HuH-7.5 (cell line): ENCODE data around the gene TMEM18.
"Not testable (repeated sequence)": the region's sequence is repeated elsewhere in the genome, so short reads cannot be mapped to it uniquely, and the experiment has no call there.

Source experiments
- DNase-seq: peaks from one replicate; pipeline ENCODE4 v3.0.0; 2011; ENCODE audit warnings: low spot score

Gene TMEM18

DNA sequence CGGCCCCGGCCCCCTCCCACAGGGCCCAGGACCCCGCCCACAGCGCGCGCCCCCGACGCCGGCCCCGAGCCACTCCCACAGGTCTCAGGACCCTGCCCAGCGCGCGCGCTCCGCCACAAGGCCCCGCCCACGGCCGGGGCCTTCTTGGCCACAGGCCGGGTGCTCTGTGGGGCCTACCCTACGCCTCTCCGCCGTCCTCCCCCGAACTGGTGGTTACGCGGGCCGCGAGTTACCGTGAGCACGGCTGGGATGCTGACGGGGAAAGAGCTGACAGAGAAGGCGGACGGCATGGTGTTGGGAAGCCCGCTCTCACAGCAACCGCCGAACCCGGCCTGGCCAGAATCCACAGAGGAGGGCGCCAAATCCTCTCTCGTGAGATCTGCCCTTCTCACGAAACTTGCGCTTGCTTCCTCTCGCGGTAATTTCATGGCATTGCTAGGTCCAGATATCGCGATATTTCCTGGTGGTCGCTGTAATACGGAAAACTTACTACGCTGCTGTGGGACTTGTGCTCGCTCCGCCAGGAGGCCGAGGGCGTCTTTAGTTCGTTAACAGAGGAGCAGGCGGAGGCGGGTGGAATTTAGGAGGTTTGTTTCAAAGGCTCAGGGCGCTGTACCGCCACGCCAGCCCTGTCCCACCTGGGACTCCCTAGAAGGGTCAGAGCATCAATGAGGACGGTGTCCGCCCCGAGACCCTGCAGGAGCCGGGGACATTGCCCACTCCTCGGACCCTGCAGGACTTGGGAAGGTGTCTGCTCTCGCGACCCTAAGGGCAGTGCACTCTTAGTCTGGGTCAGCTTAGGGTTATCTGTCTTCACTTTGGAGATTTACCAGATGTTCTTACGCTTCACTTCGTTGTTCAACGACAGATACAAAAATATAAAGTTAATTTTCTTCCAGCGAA, at the start of gene TMEM18:
Gene TMEM18, minus strand, starts transcription at position 351 of the 903 bp plus-strand sequence. Its CDS starts 61 bp downstream, at position 290.
- peak; percentile 72 for DNase-seq

GRCh38 chr2:726169-726568, 49.0 kb upstream of the TMEM18 start:
- no peak for DNase-seq

DNA sequence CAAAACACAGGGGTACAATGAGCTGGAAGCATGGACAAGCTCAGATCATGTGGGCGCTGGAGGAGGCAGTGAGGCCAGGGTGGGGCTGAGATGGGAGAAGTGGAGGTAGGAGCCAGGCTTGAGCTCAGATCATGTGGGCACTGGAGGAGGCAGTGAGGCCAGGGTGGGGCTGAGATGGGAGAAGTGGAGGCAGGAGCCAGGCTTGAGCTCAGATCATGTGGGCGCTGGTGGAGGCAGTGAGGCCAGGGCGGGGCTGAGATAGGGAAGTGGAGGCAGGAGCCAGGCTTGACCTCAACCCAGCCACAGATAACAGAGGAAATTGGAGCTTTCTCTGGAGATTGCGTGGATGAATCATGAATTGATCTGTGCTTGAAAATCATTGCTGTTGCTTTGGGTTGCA, 48.3 kb upstream of the TMEM18 start:
- no peak for DNase-seq

GRCh38 chr2:723761-724160, 46.6 kb upstream of the TMEM18 start:
- no peak for DNase-seq

DNA sequence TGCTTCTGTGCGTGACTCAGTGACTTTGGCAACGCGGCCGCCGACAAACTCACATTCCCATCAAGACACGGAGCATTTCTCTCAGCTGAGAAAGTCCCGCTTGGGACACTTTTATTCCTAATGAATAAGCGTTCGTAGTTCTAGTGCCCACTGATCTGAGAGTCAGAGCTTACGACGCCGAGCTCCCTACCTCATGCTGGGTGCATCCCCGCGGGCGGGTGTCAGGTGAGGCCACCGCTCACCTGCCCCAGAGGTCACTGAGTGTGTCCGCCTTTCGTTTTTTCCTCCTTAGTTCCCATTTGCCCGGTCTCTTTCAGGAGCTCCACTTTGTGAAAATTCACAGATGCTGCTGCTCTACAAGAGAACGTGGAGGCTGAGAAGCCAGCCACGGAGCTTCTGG, 43.6 kb upstream of the TMEM18 start:
- DNase-seq: no peak

DNA sequence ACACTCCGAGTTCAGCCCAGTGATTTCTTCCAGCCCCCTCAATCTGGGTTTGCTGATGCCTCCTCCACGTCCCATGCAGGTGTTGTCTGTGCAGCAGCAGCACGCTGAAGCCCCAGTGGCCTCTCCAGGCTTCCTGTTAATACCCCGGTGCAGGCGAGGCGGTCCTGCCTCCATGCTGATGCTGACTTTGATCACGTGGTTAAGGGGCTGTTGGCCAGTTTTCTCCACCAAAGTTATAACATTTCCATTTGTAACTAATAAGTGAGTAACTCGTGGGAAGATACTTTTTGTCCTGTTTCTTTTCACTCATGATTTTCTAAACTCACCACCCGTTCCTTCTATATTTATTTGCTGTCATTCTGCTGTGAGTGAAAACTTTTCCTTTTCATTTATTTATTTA, 42.5 kb upstream of the TMEM18 start:
- no peak for DNase-seq

DNA sequence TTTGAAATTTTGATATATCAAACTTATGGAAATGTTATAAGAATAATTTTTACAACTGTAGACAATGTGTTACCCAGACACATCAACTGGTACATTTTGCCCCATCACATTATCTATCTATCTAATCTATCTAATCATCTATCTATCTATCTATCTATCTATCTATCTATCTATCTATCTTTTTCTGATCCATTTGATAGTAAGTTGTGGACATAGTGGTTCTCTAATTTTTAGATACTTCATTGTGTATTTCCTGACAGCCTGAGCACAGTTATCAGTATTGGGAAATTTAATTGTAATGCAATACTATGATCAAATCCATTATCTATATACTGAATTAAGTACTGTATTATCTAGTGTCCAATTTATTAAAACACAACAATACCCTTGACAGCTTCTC, 42.0 kb upstream of the TMEM18 start:
- no peak for DNase-seq

DNA sequence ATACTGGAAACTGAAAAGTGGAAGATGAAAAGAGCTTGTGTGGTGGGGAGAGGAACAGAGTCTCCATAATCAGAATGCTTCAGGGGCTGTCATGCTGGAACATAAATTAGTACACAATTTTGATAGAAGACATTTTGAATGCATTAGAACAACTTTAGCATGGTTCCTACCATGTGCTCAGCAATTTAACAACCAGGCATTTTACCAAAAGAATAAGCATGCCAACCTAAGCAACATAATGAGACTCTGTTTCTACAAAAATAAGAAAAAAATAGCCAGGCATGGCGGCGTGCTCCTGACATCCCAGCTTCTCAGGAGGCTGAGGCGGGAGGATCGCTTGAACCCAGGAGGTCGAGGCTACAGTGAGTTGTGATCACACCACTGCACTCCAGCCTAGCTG, 40.5 kb upstream of the TMEM18 start:
- no peak for DNase-seq

DNA sequence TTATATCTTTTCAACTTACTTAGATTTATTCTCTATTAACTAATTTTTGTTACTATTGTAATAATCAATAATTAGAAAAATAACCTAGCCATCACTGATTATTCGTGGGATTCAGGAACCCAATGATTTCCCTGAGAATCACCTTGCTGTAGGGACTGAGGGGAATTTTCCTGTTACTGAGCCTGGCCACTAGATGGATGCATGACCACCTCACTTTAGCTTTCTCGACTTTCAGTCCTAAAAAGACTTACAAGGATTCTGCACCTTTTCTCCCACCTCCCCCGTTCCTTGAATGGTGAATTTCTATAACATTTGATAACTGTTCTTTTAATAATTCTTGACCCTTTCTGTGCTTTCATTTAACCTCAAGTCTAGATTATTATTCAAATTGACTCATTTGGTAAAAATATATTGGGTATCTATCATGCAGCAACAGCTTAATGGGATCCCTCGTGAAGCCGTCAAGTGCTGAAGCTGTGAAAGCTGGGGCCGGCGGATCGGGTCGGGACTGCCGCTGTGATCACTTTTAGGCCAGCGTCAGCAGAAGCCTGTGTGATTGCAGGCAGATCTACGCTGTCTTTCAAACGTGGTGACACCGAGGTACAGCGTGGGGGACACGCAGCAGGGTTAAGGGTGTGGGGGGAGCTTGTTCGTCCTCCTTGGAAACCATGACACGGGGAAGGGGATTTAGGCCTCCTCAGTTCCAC, 38.8 kb upstream of the TMEM18 start:
- DNase-seq: no peak

GRCh38 chr2:715038-715437, 37.8 kb upstream of the TMEM18 start:
- DNase-seq: no peak

DNA sequence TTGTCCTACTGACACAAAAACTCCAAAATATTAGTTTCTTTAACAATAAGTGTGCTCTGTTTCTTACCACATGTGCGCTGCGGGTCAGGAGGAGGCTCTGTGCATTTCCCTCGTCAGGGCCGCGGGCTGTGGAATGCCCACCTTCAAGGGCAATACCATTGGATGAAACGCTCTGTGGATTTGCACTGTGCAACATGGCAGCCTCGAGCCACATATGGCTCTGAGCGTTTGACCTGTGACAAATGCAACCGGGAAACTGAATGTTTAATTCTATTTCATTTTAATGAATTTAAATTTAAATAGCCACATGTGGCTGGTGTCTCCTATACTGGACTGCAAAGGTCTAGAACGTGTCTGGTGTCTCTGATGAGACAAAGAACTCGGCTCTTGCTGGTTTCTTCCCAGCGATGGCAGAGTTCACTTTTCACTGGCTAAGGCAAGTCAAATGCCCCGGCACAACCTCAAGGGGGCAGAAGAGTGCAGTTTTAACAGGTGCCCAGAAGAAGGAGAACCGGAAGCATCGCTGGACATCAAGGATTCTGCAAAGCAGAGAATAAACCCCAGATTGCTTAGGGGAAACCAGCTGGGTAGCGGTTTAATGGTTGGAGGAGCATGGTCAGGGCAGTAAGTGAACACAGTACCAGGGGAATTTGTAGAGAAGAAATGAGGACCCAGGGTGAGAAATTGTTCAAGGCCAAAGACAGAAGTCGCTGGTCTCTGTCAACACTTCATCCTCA, 37.0 kb upstream of the TMEM18 start:
- DNase-seq: peak; percentile 10

DNA sequence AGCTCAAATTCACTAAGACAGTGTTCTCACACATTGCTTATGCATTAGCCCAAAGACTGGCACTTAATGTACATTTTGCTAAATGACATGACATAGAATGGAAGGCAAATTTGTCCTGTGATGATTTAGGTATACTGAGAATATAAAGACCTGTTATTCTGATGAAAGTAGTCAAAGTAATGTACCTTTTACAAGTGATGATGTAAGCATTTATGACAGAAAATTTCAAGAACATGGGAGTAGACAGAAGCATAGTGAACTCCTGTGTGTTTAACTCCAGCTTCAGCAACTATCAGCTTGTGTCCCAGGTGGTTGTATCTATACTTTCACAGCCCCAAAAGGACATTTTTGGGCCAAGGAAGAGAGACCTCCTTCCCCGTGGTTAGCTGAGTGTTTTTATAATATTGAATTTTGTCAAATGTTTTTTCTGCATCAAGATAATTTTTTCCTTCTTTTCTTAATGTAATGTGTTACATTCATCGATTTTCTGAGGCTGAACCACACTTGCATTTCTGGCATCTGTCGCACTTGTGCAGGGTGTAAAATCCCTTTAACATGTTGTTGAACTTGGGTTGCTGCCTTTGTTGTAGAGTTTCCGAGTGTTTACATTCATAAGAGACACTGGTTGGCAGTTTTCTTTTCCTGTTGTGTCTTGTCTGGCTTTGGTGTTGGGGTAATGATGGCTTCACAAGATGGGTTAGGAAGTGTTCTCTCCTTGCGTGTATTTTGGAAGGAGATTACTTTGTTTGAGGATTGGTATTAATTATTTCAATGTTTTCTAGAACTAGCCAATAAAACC, 33.9 kb upstream of the TMEM18 start:
- no peak for DNase-seq

DNA sequence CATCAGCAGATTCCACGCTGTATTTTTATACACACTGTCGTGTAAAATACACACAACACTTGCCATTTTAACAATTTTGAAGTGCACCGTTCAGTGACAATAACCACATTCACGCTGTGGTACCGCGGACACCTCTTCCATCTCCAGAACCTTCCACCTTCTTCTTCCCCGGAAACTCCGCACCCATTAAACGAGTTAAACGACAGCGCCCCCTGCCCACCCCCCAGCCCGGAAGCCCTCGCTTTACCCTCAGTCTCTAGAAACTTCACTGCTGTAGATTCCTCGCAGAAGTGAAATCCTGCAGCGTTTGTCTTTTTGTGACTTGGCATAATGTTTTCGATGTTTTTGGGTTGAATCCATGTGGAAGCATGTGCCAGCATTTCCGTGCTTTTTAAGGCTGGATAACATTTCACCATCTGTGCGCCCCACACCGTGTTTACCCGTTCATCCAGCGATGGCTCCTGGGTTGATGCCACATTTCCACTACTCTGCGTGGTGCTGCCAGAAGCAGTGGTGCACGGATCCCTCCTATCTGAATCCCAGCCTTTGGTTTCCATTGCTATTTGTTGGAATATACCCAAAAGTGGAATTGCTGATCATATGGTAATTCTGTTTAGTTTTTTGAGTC, 32.0 kb upstream of the TMEM18 start:
- DNase-seq: no peak

DNA sequence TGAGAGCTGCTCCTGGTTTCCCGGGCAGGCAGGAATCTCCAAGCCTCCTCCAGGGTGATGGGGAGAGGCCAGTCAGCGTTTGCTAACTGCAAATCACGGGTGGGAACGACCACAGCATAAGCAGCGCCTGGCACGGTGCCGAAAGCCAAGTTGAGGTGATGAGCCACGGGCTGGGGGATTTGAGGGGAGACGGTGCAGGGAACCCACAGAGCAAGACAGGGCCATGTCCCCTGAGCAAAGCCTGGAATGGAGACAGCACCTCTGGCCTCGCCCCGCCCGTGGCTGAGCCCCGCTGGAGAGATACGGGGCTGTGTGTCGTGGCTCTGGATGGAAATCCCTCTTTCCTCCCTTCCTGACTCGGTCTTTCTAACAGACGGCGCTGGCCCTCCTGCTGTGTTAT, 31.5 kb upstream of the TMEM18 start:
- DNase-seq: no peak

- DNase-seq: no peak
Observed at GRCh38 chr2:705971-706511, 28.8 kb upstream of the TMEM18 start.

DNA sequence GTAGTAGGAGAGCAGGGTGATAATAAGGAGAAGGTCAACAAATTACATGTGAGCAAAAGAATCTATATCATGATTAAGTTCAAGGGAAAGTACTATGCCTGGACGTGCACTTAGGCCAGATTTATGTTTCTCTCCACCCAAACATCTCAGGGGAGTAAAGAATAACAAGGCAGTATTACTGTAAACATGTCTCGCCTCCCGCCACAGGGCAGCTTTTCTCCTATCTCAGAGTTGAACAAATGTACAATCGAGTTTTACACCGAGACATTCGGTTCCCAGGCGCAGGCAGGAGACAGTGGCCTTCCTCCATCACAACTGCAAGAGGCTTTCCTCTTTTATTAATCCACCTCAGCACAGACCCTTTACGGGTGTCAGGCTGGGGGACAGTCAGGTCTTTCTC, 25.6 kb upstream of the TMEM18 start:
- DNase-seq: not testable (repeated sequence)

DNA sequence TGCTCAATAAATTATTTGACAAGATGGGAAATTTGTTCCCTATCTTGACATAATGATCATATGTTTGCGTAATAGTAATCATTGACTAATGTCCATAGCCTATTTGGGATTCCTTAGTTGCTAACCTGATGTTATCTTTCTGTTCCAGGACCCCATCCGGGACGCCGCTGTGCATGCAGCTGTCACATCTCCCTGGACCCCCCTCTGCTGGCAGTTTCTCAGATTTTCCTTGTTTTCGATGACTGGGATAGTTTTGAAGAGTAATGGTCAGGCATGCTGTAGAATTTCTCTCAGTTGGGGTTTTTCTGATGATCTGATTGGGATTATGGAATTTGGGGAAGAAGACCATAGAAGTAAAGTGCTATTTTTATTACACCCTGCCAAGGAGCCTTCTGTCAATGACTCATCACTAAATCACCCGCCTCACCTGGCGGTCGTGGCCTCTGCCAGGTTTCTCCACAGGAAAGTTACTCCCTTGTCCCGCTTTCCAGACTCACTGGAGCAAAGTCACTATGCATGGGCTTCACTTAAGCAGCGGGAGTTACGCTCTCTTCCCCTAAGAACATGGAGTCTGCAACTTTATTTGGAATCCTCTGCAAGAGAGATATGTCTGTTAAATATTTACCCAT, 19.9 kb upstream of the TMEM18 start:
- no peak for DNase-seq

DNA sequence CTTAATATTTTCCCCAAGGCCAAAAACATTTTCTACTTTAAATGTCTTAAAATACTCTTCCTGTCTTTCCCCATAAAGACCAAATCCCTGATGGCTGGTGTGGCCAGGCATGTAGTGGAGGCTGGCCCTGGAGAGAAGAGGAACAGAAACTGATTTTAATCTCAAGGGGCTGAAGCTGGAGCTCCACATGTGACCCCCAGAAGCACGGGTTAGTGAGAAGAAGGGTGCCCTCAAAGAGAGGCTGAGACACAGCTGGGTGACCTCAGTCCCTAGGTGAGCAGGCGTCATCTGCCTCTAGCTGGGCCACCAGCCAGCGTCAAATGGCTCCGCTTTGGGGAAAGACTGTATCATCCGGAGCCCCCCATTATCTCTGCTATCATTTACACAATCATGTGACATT, 19.3 kb upstream of the TMEM18 start:
- DNase-seq: no peak

- DNase-seq: no peak
Observed at GRCh38 chr2:694906-695510, 17.8 kb upstream of the TMEM18 start.

DNA sequence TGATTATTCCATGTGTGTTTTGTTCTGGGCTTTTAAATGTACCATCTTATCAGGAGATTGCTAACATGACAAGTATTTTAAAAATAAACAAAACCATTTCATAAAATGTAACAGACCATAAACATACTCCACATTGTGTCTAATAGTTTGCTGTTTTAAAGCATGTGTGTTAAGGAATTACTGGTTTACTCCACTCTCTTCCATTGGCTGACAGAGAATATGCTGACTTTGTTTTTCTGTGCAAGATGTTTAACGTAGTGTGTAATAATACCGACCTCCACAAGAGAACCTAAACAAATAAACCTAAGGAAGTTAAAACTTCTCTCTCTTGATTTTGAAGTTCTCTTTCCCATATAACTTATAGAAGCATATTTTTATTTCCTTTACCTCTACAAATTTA, 17.0 kb upstream of the TMEM18 start:
- DNase-seq: no peak
